T-cell (primary cell): ENCODE measurements around the gene TSR3. TPM values are rescaled to one million over a fixed set of nuclear protein-coding genes. Genes with fewer than 3 reads are reported as not detected.

ENCODE experiments used
- ATAC-seq, 4 experiments: fragments of 200-7000 bp in 3 of 4; fragments of 150-1000 bp in 1 of 4; cut with Tn5 transposase; replicated peaks in 1 of 4; 1 replicate in 3 of 4; 2 replicates in 1 of 4; pipeline ENCODE4 v1.10.0; 2021; ENCODE audit warnings: moderate library complexity in 3 of 4, mild to moderate bottlenecking in 2 of 4, moderate number of reproducible peaks in 1 of 4
- CTCF ChIA-PET, 2 donors: fragments of 300-600 bp; sonication (Branson Sonifier 250); formaldehyde crosslinking; loops; one replicate each; lab custom pipeline; 2022; ENCODE audit warnings: antibody characterized with exemption in 2 of 2; lab: Charles Lee
- POLR2A ChIA-PET, 2 donors: fragments of 300-600 bp; sonication (Branson Sonifier 250); formaldehyde crosslinking; loops; one replicate each; lab custom pipeline; 2022; ENCODE audit warnings: antibody characterized with exemption in 2 of 2; lab: Charles Lee
- DNase-seq, 35 experiments: peaks; one replicate each; pipeline versions ENCODE4 v3.0.0 to v3.0.0-alpha.2; 2013 to 2023
- H3K27ac ChIP-seq: one replicate; pipeline ENCODE4 v1.5.1; 2013; ENCODE audit warnings: low read length
- H3K27me3 ChIP-seq, 2 experiments: replicated peaks in 1 of 2; 1 replicate in 1 of 2; 2 replicates in 1 of 2; pipeline versions ENCODE4 v1.6.1 to v1.7.0; 2013; ENCODE audit warnings: low read length in 1 of 2, mixed read lengths in 1 of 2; ENCODE audit not compliant: control insufficient read depth in 2 of 2, insufficient read depth in 2 of 2; ENCODE audit errors: extremely low read depth in 1 of 2
- H3K36me3 ChIP-seq, 2 donors: 1 replicate in 1 of 2; 2 replicates in 1 of 2; pipeline versions ENCODE4 v1.6.1 to v1.7.0; 2013; ENCODE audit warnings: low read length in 1 of 2; ENCODE audit not compliant: control insufficient read depth in 2 of 2, insufficient read depth in 1 of 2; ENCODE audit errors: extremely low read depth in 1 of 2
- H3K4me1 ChIP-seq, 2 experiments: 1 replicate in 1 of 2; 2 replicates in 1 of 2; pipeline versions ENCODE4 v1.6.1 to v1.7.0; 2013; ENCODE audit warnings: low read length in 2 of 2, mixed read lengths in 1 of 2; ENCODE audit not compliant: insufficient read depth in 2 of 2, control insufficient read depth in 1 of 2; ENCODE audit errors: extremely low read depth in 1 of 2
- H3K4me3 ChIP-seq, 2 donors: 1 replicate in 1 of 2; 2 replicates in 1 of 2; pipeline versions ENCODE4 v1.5.1 to v1.7.0; 2013; ENCODE audit warnings: mild to moderate bottlenecking in 2 of 2, low read length in 1 of 2, moderate library complexity in 1 of 2; ENCODE audit not compliant: control insufficient read depth in 1 of 2; ENCODE audit errors: extremely low read depth in 1 of 2
- H3K9me3 ChIP-seq: 2 replicates; pipeline ENCODE4 v1.7.0; 2013
- H3K27ac Mint-ChIP-seq, 2 donors: one replicate each; pipeline ENCODE4 v1.8.0; 2020 to 2021; ENCODE audit warnings: mild to moderate bottlenecking in 2 of 2, mixed read lengths in 2 of 2
- H3K27me3 Mint-ChIP-seq, 2 donors: one replicate each; pipeline ENCODE4 v1.8.0; 2021 to 2022; ENCODE audit warnings: mixed read lengths in 2 of 2
- H3K36me3 Mint-ChIP-seq: one replicate; pipeline ENCODE4 v1.8.0; 2021; ENCODE audit warnings: mixed read lengths
- H3K4me1 Mint-ChIP-seq, 3 donors: one replicate each; pipeline ENCODE4 v1.8.0; 2020 to 2022; ENCODE audit warnings: mixed read lengths in 3 of 3, mild to moderate bottlenecking in 1 of 3
- H3K4me3 Mint-ChIP-seq, 3 donors: one replicate each; pipeline ENCODE4 v1.8.0; 2020 to 2022; ENCODE audit warnings: mild to moderate bottlenecking in 3 of 3, mixed read lengths in 3 of 3, moderate library complexity in 3 of 3
- H3K9me3 Mint-ChIP-seq, 3 donors: one replicate each; pipeline ENCODE4 v1.8.0; 2020 to 2022; ENCODE audit warnings: mixed read lengths in 3 of 3
- WGBS: methylation state at CpG from one replicate; pipeline ENCODE4 v1.1.5; 2013; ENCODE audit warnings: missing lambda C conversion rate; ENCODE audit not compliant: insufficient coverage; 5-methylcytosine and 5-hydroxymethylcytosine counted together
- total RNA-seq, 35 experiments: library from RNA in 6 of 35; stranded (reverse) in 6 of 35; fragments of 120-200 nt in 1 of 35; gene quantifications; one replicate each; pipeline versions ENCODE4 v1.2.1 to v1.2.4 and lab custom pipeline; 2013 to 2026

TSR3 gene
- total RNA-seq, 5 donors from 2014 or later (not counting 1 experiment from before 2014, with no cell fraction given), result 25.4 to 53.1 (median 48.1) TPM

- Histone ChIP-seq H3K4me3 (no peak overlapping the region), H3K36me3 (peaks cover 0 to 6% of the 10 kb centered on the region in 2 donors), H3K27me3 (no peaks in the 10 kb centered on the region), H3K4me1 (peaks cover 6 to 27% of the 10 kb centered on the region in 2 experiments), H3K27ac (no peak overlapping the region), H3K9me3 (no peaks in the 10 kb centered on the region)
- ATAC-seq (no peak), DNase-seq (no peak)
- no peak overlapping the region for H3K4me3 Mint-ChIP-seq
- ChIA-PET CTCF (no interaction called here), POLR2A (no interaction called here)
- WGBS, result 89% methylated on average over 21 of the region's 33 CpGs
- H3K9me3 Mint-ChIP-seq, result no peaks in the 10 kb centered on the region
- H3K27ac Mint-ChIP-seq, result no peak overlapping the region
- H3K27me3 Mint-ChIP-seq, result peaks cover 0 to 1% of the 10 kb centered on the region in 2 donors
- peaks cover 28 to 33% (median 29%) of the 10 kb centered on the region in 3 donors for H3K4me1 Mint-ChIP-seq
- no peaks in the 10 kb centered on the region for H3K36me3 Mint-ChIP-seq
Measured at GRCh38 chr16:1356061-1356900, 4.6 kb upstream of the TSR3 start.

DNA sequence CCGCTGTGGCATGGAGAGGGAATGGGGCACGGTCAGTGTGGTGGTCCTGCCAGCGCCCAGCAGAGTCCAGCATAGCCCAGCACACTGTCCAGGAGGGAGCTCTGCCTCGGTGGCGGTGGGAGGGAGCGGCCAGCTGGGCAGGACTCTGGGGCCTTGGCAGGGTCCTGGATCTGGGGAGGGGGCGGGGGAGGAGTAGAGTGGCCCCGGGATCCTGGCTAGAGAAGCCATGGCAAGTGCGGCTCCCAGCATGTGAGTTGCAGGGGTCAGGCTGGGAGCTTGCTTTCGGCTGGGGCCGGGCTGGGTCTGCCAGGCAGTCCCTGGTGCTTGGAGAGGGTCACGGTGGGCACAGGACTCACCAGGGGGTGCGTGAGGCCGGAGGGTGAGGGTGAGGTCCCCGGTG, 3.9 kb upstream of the TSR3 start:
- no peak overlapping the region for H3K4me3 ChIP-seq
- H3K36me3 ChIP-seq, result peaks cover 0 to 3% of the 10 kb centered on the region in 2 donors
- H3K27me3 ChIP-seq, result no peaks in the 10 kb centered on the region
- ChIA-PET CTCF (no interaction called here), POLR2A (no interaction called here)
- no peak for DNase-seq
- no peak for ATAC-seq
- peaks cover 11 to 34% of the 10 kb centered on the region in 2 experiments for H3K4me1 ChIP-seq
- Mint-ChIP-seq H3K4me1 (peaks cover 28 to 39% (median 31%) of the 10 kb centered on the region in 3 donors), H3K27me3 (peaks cover 0 to 1% of the 10 kb centered on the region in 2 donors), H3K36me3 (no peaks in the 10 kb centered on the region), H3K9me3 (no peaks in the 10 kb centered on the region), H3K4me3 (no peak overlapping the region), H3K27ac (no peak overlapping the region)
- WGBS, result 95% methylated on average over 15 of the region's 15 CpGs
- H3K9me3 ChIP-seq, result no peaks in the 10 kb centered on the region
- H3K27ac ChIP-seq, result no peak overlapping the region

DNA sequence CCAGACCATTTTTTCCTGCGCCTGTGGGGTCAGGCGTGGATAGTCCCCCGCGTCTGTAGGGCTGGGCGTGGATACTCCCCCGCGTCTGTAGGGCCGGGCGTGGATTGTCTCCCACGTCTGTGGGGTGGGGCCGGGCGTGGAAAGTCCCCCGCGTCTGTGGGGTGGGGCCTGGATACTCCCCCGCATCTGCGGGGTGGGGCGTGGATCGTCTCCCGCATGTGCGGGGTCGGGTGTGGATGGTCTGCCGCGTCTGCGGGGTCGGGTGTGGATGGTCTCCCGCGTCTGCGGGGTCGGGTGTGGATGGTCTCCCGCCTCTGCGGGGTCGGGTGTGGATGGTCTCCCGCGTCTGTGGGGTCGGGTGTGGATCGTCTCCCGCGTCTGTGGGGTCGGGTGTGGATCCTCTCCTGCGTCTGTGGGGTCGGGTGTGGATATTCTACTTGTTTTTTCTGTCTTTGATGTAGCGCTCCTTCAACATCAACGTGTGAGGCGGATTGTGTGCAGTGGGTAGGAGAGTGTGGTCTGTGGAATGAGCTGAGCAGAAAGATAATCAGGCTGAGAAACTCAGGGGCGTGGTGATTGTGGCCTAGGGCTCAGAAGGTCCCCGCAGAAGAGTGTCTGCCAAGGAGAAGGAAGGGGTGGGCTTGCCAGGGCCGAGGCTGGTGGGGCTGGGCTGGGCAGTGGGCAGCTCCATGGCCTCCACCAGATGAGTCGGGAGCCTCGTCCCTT, 3.3 kb upstream of the TSR3 start:
- peak overlapping the region in 2 of 3 donors; percentile 28 to 40 for H3K4me3 Mint-ChIP-seq
- no peak overlapping the region for H3K27ac Mint-ChIP-seq
- WGBS, result 90% methylated on average over 48 of the region's 49 CpGs
- Histone ChIP-seq H3K9me3 (no peaks in the 10 kb centered on the region), H3K4me3 (no peak overlapping the region), H3K36me3 (peaks cover 0 to 5% of the 10 kb centered on the region in 2 donors), H3K27me3 (no peaks in the 10 kb centered on the region), H3K4me1 (peaks cover 11 to 40% of the 10 kb centered on the region in 2 experiments), H3K27ac (no peak overlapping the region)
- ATAC-seq (no peak), DNase-seq (no peak)
- H3K27me3 Mint-ChIP-seq, result peaks cover 0 to 1% of the 10 kb centered on the region in 2 donors
- peaks cover 28 to 45% (median 37%) of the 10 kb centered on the region in 3 donors for H3K4me1 Mint-ChIP-seq
- H3K9me3 Mint-ChIP-seq, result no peaks in the 10 kb centered on the region
- CTCF ChIA-PET, result no interaction called here
- no peaks in the 10 kb centered on the region for H3K36me3 Mint-ChIP-seq
- POLR2A ChIA-PET, result no interaction called here

DNA sequence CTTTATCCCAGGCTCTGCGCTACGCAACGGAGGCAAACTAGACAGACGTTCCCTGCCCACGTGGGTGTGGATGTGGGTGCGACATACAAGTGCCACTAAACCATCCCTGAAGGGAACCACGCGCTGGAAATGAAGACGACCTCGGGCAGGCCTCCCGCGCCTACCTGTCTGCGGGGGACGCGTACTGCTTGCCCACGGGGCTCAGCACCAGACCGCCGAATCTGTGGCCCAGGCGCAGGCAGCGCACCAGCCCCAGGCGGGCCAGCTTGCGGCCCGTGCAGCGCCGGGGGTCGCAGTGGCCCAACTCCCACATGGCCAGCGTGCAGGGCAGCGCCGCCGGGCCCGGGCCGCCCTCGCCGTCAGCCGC, 480 bp downstream of the TSR3 start:
- Mint-ChIP-seq H3K4me3 (peak overlapping the region; percentile 75 to 80 (median 79)), H3K27ac (peak overlapping the region; percentile 52 to 68), H3K9me3 (no peaks in the 10 kb centered on the region), H3K27me3 (peaks cover 0 to 1% of the 10 kb centered on the region in 2 donors), H3K36me3 (no peaks in the 10 kb centered on the region), H3K4me1 (peaks cover 28 to 44% (median 34%) of the 10 kb centered on the region in 3 donors)
- Histone ChIP-seq H3K4me1 (peaks cover 11 to 45% of the 10 kb centered on the region in 2 experiments), H3K27ac (no peak overlapping the region), H3K27me3 (no peaks in the 10 kb centered on the region), H3K36me3 (peaks cover 0 to 26% of the 10 kb centered on the region in 2 donors), H3K9me3 (no peaks in the 10 kb centered on the region), H3K4me3 (peak overlapping the region; percentile 67 to 94)
- ATAC-seq (peak; percentile 7 to 15 (median 12)), DNase-seq (no peak)
- WGBS, result 1% methylated on average over 33 of the region's 35 CpGs
- ChIA-PET POLR2A (no interaction called here), CTCF (no interaction called here)

DNA sequence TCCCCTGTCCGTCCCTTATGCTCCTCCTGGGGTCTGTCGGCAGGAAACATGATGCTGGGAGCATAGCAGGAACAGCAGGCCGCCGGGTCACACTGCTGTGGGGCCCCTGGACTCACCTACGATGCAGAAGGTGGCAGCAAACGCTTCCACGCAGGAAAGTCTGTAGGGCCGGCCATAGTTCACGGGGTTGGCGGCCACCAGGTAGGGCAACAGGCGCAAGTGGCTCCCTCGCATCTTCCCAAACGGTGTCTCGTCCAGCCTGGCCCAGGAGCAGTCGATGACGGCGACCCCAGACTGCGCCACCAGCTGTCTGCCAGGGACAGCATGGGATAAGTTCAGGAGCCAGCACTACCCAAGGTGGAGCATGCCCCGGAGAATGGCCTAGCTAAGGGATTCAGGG, 987 bp downstream of the TSR3 start:
- Histone ChIP-seq H3K27me3 (no peaks in the 10 kb centered on the region), H3K36me3 (peaks cover 0 to 26% of the 10 kb centered on the region in 2 donors), H3K9me3 (no peaks in the 10 kb centered on the region), H3K4me1 (peaks cover 11 to 42% of the 10 kb centered on the region in 2 experiments), H3K4me3 (peak overlapping the region; percentile 67 to 94), H3K27ac (no peak overlapping the region)
- ChIA-PET CTCF (no interaction called here), POLR2A (no interaction called here)
- Mint-ChIP-seq H3K27ac (peak overlapping the region in 1 of 2 donors; percentile 68), H3K36me3 (no peaks in the 10 kb centered on the region), H3K4me3 (peak overlapping the region; percentile 75 to 80 (median 79)), H3K9me3 (no peaks in the 10 kb centered on the region), H3K27me3 (peaks cover 0 to 1% of the 10 kb centered on the region in 2 donors), H3K4me1 (peaks cover 28 to 43% (median 34%) of the 10 kb centered on the region in 3 donors)
- WGBS, result 92% methylated on average over 19 of the region's 19 CpGs
- no peak for DNase-seq
- no peak for ATAC-seq

DNA sequence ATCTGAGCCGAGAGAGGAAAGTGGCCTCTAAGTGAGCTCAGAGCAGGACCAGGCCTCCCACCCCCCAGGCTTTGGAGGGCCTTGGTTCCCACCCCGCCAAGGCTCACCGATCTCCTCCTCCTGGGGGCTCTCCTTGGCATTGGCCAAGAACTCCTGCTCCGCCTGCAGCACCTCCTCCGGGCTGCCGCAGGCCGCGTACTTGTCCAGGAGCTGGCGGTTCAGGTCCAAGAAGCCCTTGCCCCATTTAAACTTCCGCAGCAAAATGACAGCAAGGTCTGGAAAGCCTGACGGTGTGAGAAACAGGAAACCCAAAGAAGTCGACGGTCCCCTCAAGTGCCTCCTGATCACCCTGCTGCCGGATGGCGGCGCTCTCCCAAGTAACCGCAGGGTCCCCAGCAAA, 1.7 kb downstream of the TSR3 start:
- Mint-ChIP-seq H3K27ac (peak overlapping the region in 1 of 2 donors; percentile 15), H3K27me3 (peaks cover 0 to 1% of the 10 kb centered on the region in 2 donors), H3K9me3 (no peaks in the 10 kb centered on the region), H3K36me3 (no peaks in the 10 kb centered on the region), H3K4me3 (peak overlapping the region; percentile 75 to 80 (median 79)), H3K4me1 (peaks cover 21 to 36% (median 30%) of the 10 kb centered on the region in 3 donors)
- no peaks in the 10 kb centered on the region for H3K27me3 ChIP-seq
- ATAC-seq, result no peak
- H3K27ac ChIP-seq, result no peak overlapping the region
- H3K9me3 ChIP-seq, result no peaks in the 10 kb centered on the region
- POLR2A ChIA-PET, result no interaction called here
- H3K4me1 ChIP-seq, result peaks cover 11 to 42% of the 10 kb centered on the region in 2 experiments
- no peak overlapping the region for H3K4me3 ChIP-seq
- CTCF ChIA-PET, result no interaction called here
- WGBS, result 95% methylated on average over 15 of the region's 17 CpGs
- DNase-seq, result no peak
- H3K36me3 ChIP-seq, result peaks cover 0 to 26% of the 10 kb centered on the region in 2 donors
